Testis (tissue), 2 donors: Measurements from ENCODE around the gene GAL3ST3.

Source experiments
- POLR2A ChIP-seq: fragments of 450-650 bp; IDR thresholded peaks from one replicate; pipeline ENCODE4 v1.6.1; 2017; ENCODE audit warnings: antibody characterized with exemption, mild to moderate bottlenecking, moderate library complexity
- TF ChIP-seq, protein P1 (sequence below), 3 experiments: fragments of 450-650 bp in 2 of 3; fragments of 200-600 bp in 1 of 3; sonication (generic) in 1 of 3; IDR thresholded peaks; one replicate each; pipeline ENCODE4 v1.5.1; 2016 to 2019; ENCODE audit warnings: antibody characterized with exemption in 3 of 3, mild to moderate bottlenecking in 2 of 3, moderate library complexity in 1 of 3

DNA sequence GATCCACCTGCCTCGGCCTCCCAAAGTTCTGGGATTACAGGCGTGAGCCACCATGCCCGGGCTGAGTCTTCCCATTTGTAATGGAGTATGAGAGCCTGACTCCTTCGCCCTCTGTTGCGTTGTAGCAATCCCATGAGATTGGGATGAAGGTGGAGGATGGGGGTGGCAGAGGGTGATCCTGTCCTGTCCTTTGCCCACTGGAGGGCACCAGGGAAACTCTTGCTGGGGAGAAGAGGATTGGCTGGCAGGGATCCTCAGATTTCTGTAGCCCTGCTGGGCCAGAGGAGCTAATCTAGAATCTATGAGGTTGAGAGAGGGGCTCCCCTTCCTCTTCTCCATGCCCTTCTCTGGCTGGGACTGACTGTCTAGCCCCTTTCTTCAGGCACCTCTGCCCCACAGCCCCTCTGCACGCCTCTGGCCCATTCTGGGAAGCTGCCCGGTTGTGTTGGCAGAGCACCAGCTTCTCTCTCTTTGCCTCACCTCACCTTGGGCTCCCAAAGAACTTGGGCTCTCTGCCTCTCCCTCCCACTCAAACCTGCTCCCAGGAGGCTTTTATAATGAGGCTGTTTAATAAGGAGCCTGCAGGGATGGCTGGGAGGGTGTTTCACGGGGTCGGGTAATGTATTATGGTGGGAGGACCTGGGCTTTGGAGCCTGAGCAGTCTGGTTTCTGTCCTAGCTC lies 13.2 kb downstream of the GAL3ST3 start:
- TF ChIP-seq POLR2A, result no peak
- TF ChIP-seq, protein P1, sequence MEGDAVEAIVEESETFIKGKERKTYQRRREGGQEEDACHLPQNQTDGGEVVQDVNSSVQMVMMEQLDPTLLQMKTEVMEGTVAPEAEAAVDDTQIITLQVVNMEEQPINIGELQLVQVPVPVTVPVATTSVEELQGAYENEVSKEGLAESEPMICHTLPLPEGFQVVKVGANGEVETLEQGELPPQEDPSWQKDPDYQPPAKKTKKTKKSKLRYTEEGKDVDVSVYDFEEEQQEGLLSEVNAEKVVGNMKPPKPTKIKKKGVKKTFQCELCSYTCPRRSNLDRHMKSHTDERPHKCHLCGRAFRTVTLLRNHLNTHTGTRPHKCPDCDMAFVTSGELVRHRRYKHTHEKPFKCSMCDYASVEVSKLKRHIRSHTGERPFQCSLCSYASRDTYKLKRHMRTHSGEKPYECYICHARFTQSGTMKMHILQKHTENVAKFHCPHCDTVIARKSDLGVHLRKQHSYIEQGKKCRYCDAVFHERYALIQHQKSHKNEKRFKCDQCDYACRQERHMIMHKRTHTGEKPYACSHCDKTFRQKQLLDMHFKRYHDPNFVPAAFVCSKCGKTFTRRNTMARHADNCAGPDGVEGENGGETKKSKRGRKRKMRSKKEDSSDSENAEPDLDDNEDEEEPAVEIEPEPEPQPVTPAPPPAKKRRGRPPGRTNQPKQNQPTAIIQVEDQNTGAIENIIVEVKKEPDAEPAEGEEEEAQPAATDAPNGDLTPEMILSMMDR (IDR thresholded peaks at IDR 0.05), result no peak
